ENCODE results near the gene HCRTR1.

Gene HCRTR1

GRCh38 chr1:31598980-31599379 is 18.5 kb upstream of the HCRTR1 start:
- no peak for DNase-seq (ENCODE audit: low read depth in 2 of 2)

DNA sequence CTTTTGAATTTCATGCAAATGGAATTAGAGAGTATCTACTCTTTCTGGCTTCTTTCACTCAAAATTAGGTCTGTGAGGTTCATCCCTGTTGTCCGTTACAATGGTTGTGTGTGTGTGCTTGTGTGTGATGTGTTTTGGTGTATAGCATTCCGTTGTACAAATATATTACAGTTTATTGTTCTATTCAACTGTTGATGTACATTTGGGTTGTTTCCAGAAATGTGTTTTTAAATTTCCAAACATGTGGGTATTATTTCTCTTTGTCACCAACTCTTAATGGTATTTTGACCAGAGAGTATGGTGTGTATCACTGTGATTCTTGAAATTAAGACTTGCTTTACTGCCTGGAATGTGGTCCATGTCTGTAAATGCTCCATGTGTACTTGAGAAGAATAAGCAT is 16.8 kb upstream of the HCRTR1 start:
- no peak for DNase-seq (ENCODE audit: low read depth in 2 of 2)

DNA sequence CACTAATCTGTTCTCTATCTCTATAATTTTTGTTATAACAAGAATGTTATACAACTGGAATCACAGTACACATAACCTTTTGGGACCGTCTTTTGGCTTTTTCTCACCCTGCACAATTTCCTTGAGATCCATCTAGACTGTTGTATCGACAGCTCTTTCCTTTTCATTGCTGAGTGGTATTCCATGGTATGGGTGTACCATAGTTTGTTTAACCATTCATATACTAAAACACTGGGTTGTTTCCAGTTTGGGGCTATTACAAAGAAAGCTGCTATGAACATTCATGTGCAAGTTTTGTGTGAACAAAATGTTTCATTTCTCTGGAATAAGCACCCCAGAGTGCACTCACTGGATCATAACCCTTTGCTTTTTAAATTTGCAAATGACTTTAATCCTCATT is 15.4 kb upstream of the HCRTR1 start:
- DNase-seq (ENCODE audit: low read depth in 2 of 2), result no peak

DNA sequence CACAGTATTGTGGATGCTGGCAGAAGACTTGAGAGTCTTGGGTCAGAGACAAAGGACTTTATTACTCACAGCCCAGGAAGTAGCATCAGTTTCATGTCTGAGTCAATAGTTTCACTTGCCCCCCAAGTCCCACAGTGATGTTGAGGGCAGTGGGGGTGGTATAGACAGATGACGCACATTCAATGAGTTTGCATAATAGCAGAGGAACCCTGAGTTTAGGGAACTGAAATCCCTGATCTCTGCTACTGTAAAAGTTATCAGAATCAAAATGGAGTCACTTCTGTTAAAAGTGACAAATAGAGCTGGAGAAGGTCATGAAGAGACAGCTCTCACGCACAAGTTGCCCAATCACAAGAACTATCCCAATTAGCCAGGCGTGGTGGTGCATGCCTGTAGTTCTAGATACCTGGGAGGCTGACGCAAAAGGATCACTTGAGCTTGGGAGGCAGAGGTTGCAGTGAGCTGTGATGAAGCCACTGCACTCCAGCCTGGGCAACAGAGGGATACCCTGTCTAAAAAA is 11.5 kb upstream of the HCRTR1 start:
- DNase-seq (ENCODE audit: low read depth in 2 of 2), result no peak

- no peak for DNase-seq (ENCODE audit: low read depth in 2 of 2)
Measured at GRCh38 chr1:31607360-31607759, 10.1 kb upstream of the HCRTR1 start.

GRCh38 chr1:31609514-31610118 is 7.9 kb upstream of the HCRTR1 start:
- DNase-seq (ENCODE audit: low read depth in 2 of 2), result no peak

GRCh38 chr1:31614414-31615005 is 3.0 kb upstream of the HCRTR1 start:
- no peak for DNase-seq (ENCODE audit: low read depth in 2 of 2)

GRCh38 chr1:31615414-31615813 is 2.1 kb upstream of the HCRTR1 start:
- DNase-seq (ENCODE audit: low read depth in 2 of 2), result no peak

DNA sequence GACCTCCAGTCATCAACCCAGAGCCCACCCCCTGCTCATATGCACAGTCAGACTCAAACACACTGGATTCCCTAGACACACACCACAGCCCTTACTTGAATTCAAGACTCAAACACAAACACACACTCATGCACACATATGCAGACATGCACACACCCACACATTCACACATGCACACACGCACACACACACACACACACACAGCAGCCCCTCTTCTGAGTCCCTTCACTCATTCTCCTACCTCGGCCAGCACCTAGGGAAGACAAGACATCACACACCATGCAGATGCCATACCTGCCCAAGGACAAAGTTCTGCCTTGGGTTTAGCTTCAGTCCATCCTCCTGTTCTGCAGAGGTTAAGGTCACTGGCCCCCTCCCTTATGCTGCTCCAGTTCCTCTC is 1.6 kb upstream of the HCRTR1 start:
- DNase-seq (ENCODE audit: low read depth in 2 of 2), result no peak

DNA sequence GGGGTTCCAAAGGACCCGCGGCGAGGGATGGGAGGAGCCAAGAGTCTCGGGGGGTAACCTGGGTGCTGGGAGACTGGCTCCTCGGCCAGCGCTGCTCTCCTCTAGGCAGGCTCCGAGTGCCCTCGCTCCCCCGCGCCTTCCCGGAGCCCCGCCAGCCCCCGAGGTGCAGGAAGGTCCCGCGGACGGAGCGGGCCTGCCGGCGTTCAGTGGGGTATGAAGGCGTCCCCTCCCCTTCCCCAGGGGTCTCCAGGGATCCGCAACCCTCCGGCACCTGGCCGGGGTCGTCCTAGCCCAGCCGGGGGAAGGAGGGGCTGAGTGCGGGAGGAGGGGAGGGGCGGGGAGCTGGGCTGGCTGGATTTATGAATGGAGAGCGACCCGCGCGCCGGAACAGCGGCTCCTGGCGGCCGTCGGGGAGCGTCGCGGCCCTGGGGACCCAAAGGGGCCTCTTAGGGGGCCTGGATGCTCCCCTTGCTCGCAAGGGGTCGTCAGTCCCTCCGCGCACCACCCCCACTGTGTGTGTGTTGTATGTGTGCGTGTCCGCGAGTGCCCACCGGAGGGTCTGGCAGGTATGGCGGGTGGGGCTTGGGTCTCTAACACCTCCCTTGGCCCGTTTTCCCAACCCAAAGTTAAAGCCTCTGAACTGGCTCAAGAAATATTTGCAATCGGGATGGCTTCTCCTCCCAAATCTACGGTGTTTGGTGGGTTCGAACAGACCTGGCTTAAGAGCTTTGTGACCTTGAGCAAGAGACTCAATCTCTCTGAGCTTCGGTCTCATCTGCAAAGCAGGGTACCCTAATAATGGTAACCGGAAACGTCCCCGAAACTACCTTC is 642 bp downstream of the HCRTR1 start:
- peak in 1 of 2 donors; percentile 17 for DNase-seq (ENCODE audit: low read depth in 2 of 2)

- no peak for DNase-seq (ENCODE audit: low read depth in 2 of 2)
Measured at GRCh38 chr1:31618916-31619846, 1.7 kb downstream of the HCRTR1 start.

- DNase-seq (ENCODE audit: low read depth in 2 of 2), result no peak
Measured at GRCh38 chr1:31620631-31621497, 3.4 kb downstream of the HCRTR1 start.

- no peak for DNase-seq (ENCODE audit: low read depth in 2 of 2)
Measured at GRCh38 chr1:31621498-31621820, 4.0 kb downstream of the HCRTR1 start.

- DNase-seq (ENCODE audit: low read depth in 2 of 2), result no peak
Measured at GRCh38 chr1:31621847-31622730, 4.6 kb downstream of the HCRTR1 start.

- no peak for DNase-seq (ENCODE audit: low read depth in 2 of 2)
Measured at GRCh38 chr1:31623365-31623764, 5.9 kb downstream of the HCRTR1 start.

DNA sequence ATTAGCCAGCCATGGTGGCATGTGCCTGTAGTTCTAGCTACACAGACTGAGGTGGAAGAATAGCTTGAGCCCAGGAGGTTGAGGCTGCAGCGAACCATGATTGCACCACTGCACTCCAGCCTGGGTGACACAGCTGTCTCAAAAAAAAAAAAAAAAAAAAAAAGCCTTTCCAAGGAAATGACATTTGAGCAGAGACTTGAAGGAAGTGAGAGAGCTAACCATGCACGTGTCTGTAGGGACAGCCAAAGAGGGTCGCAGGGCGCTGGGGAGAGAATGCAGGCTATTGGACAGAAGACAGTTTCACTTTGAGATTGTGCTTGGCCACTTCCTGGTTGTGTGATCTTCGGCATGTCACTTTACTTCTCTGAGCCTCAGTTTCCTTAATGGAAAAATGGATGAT is 6.8 kb downstream of the HCRTR1 start:
- DNase-seq (ENCODE audit: low read depth in 2 of 2), result no peak

DNA sequence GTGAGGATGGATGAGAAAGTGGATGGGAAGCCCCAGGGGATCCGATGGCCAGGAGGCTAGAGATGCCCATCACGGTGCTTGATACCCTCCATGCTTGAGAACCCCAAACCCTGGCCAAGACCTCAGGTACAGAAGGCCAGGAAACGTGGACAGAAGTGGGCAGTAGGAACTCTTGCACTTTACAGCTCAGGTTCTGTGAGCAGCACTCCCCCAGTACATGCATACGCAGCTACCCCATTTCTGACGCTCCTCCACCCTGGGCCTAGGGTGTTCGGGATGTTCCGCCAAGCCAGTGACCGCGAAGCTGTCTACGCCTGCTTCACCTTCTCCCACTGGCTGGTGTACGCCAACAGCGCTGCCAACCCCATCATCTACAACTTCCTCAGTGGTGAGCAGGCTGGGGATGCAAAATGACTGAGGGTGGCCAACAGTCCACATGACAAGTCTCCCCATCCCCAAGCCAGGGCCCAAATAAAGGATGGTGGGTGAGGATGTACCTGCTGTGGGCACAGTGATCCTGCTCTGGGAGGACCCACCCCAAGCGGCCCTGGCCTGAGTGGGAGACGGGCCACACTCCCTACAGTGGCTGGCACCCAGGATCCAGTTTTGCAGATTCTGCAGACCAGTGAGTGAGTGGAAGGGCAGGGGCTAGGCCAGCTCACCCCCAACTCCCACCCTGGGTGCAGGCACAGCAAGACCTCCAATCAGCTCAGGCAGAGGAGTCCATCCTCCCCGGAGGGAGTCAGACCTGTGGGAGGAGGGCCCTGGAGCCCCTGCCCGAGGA is 7.4 kb downstream of the HCRTR1 start:
- no peak for DNase-seq (ENCODE audit: low read depth in 2 of 2)

DNA sequence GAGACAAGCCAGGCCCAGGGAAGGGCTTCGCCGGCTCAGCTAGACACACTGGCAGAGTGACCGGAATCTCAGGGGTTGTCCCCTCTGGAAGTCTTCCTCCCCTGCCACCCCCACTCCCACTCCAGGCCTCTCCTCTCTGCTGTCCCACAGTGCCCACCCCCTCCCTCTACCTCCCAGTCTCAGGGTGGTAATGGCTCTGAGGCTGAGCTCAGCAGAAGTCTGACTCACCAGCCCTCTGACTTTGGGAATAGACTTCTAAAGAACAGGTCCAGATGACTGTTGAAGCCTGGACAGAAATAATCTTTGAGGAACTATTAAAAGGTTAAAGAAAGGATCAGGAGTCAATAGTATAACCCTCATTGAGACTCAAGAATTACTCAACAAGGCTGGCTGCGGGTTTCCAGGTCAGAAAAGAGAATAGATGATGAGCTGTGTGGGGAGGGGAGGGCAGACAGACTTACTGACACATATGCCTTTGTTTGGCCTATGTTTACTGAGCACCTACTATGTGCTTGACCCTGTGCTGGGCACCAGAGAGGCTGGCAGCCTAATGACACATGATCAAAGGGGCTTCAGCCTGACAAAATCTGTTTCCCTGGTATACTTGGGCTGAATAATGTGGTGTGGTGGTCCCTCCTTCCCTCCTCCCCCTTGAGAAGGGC is 8.2 kb downstream of the HCRTR1 start:
- no peak for DNase-seq (ENCODE audit: low read depth in 2 of 2)

Data from stimulated activated CD8-positive, alpha-beta memory T cell treated with anti-CD3 and anti-CD28 coated beads, Interleukin-2, amount 100 ng/mL, for 1 hour (primary cell).